ENCODE data around the gene CEACAM18. TPM values are rescaled to one million over a fixed set of nuclear protein-coding genes. Genes with fewer than 3 reads are reported as not detected.

Gene CEACAM18
- polyA plus RNA-seq, 4 donors: 0.10 to 5.8 (median 1.9) TPM

- Histone ChIP-seq H3K27me3 (ENCODE audit: control insufficient read depth in 3 of 3, insufficient read depth in 3 of 3, low read length in 3 of 3) (no peaks in the 10 kb centered on the region), H3K9me3 (ENCODE audit: control insufficient read depth in 2 of 2, insufficient read depth in 1 of 2, low read depth in 1 of 2, low read length in 1 of 2) (no peaks in the 10 kb centered on the region), H3K27ac (ENCODE audit: low read depth in 1 of 3, low read length in 2 of 3) (peak overlapping the region; percentile 22 to 78 (median 78)), H3K4me3 (ENCODE audit: low read depth in 1 of 3, low read length in 3 of 3) (no peak overlapping the region), H3K36me3 (ENCODE audit: control insufficient read depth in 3 of 3, insufficient read depth in 2 of 3, low read depth in 1 of 3, low read length in 3 of 3) (no peaks in the 10 kb centered on the region), H3K4me1 (ENCODE audit: control insufficient read depth in 3 of 3, insufficient read depth in 2 of 3, low read depth in 1 of 3, low read length in 2 of 3) (peaks cover 0 to 16% (median 2%) of the 10 kb centered on the region in 3 donors)
- peak in 1 of 2 donors; percentile 40 for DNase-seq
- WGBS, 3 donors: 39 to 52% (median 44%) methylated on average over 3 of the region's 3 CpGs
- FAIRE-seq: no peak
Observed at GRCh38 chr19:51507192-51507591, 28.9 kb downstream of the CEACAM18 start.

GRCh38 chr19:51507640-51508058 is 29.3 kb downstream of the CEACAM18 start:
- Histone ChIP-seq H3K27ac (ENCODE audit: low read depth in 1 of 3, low read length in 2 of 3) (peak overlapping the region; percentile 22 to 78 (median 78)), H3K36me3 (ENCODE audit: control insufficient read depth in 3 of 3, insufficient read depth in 2 of 3, low read depth in 1 of 3, low read length in 3 of 3) (no peaks in the 10 kb centered on the region), H3K4me1 (ENCODE audit: control insufficient read depth in 3 of 3, insufficient read depth in 2 of 3, low read depth in 1 of 3, low read length in 2 of 3) (peaks cover 0 to 16% (median 2%) of the 10 kb centered on the region in 3 donors), H3K9me3 (ENCODE audit: control insufficient read depth in 2 of 2, insufficient read depth in 1 of 2, low read depth in 1 of 2, low read length in 1 of 2) (no peaks in the 10 kb centered on the region), H3K27me3 (ENCODE audit: control insufficient read depth in 3 of 3, insufficient read depth in 3 of 3, low read length in 3 of 3) (peaks cover 0 to 3% (median 0%) of the 10 kb centered on the region in 3 donors), H3K4me3 (ENCODE audit: low read depth in 1 of 3, low read length in 3 of 3) (no peak overlapping the region)
- WGBS, 3 donors: 61 to 64% (median 63%) methylated on average over 6 of the region's 6 CpGs
- DNase-seq: peak; percentile 67 to 80
- no peak for FAIRE-seq

- 49 to 50% (median 49%) methylated on average over 3 of the region's 3 CpGs for WGBS, 3 donors
- peak overlapping the region in 1 of 3 donors; percentile 78 for H3K27ac ChIP-seq (ENCODE audit: low read depth in 1 of 3, low read length in 2 of 3)
- DNase-seq (no peak), FAIRE-seq (no peak)
- peaks cover 0 to 16% (median 2%) of the 10 kb centered on the region in 3 donors for H3K4me1 ChIP-seq (ENCODE audit: control insufficient read depth in 3 of 3, insufficient read depth in 2 of 3, low read depth in 1 of 3, low read length in 2 of 3)
- H3K27me3 ChIP-seq (ENCODE audit: control insufficient read depth in 3 of 3, insufficient read depth in 3 of 3, low read length in 3 of 3): peaks cover 0 to 7% (median 0%) of the 10 kb centered on the region in 3 donors
- no peaks in the 10 kb centered on the region for H3K9me3 ChIP-seq (ENCODE audit: control insufficient read depth in 2 of 2, insufficient read depth in 1 of 2, low read depth in 1 of 2, low read length in 1 of 2)
- no peak overlapping the region for H3K4me3 ChIP-seq (ENCODE audit: low read depth in 1 of 3, low read length in 3 of 3)
- no peaks in the 10 kb centered on the region for H3K36me3 ChIP-seq (ENCODE audit: control insufficient read depth in 3 of 3, insufficient read depth in 2 of 3, low read depth in 1 of 3, low read length in 3 of 3)
Observed at GRCh38 chr19:51508059-51508733, 29.9 kb downstream of the CEACAM18 start.

GRCh38 chr19:51509823-51510660 is 31.7 kb downstream of the CEACAM18 start:
- H3K9me3 ChIP-seq (ENCODE audit: control insufficient read depth in 2 of 2, insufficient read depth in 1 of 2, low read depth in 1 of 2, low read length in 1 of 2): no peaks in the 10 kb centered on the region
- H3K27ac ChIP-seq (ENCODE audit: low read depth in 1 of 3, low read length in 2 of 3): no peak overlapping the region
- 55 to 59% (median 55%) methylated on average over 7 of the region's 7 CpGs for WGBS, 3 donors
- H3K4me3 ChIP-seq (ENCODE audit: low read depth in 1 of 3, low read length in 3 of 3): no peak overlapping the region
- H3K27me3 ChIP-seq (ENCODE audit: control insufficient read depth in 3 of 3, insufficient read depth in 3 of 3, low read length in 3 of 3): peaks cover 0 to 7% (median 0%) of the 10 kb centered on the region in 3 donors
- H3K36me3 ChIP-seq (ENCODE audit: control insufficient read depth in 3 of 3, insufficient read depth in 2 of 3, low read depth in 1 of 3, low read length in 3 of 3): no peaks in the 10 kb centered on the region
- H3K4me1 ChIP-seq (ENCODE audit: control insufficient read depth in 3 of 3, insufficient read depth in 2 of 3, low read depth in 1 of 3, low read length in 2 of 3): peaks cover 0 to 16% (median 2%) of the 10 kb centered on the region in 3 donors
- DNase-seq (no peak), FAIRE-seq (no peak)

DNA sequence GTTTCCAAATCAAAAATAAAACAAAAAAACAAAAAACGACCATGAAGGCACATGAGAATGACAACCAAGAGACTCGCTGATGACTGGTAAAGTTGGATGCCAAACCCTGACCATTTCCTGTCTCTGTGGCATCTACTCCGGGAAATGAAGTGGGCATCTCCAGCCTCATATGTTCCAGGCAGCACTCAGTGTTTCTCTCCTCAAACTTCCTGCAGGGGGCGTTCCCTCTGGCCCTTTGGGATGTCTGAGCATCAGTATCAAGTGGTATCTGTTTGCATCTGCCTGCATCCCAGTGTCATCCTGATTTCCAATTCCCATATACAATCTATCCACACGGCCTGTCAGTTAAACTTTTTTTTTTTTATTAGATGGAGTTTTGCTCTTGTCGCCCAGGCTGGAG is 33.0 kb downstream of the CEACAM18 start:
- FAIRE-seq: no peak

DNA sequence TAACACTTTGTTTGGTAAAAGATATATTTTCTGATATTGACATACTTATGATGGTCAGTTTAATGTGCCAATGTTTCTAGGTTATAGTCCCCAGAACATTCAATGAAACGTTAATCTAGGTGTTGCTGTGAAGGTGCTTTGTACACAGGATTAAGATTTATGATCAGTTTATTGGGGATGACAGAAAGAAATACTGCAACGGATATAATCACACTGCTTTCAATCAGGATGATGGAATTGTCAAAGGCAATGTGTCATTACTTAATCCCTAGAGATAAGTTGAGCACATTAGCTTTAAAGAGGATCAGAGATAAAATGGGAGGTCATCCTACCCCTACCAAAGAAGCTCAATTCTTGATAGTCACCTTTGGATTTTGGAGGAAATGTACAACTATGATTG is 35.6 kb downstream of the CEACAM18 start:
- DNase-seq (no peak), FAIRE-seq (no peak)
- no peak overlapping the region for H3K27ac ChIP-seq (ENCODE audit: low read depth in 1 of 3, low read length in 2 of 3)
- H3K27me3 ChIP-seq (ENCODE audit: control insufficient read depth in 3 of 3, insufficient read depth in 3 of 3, low read length in 3 of 3): peaks cover 0 to 7% (median 0%) of the 10 kb centered on the region in 3 donors
- 11 to 39% (median 19%) methylated on average over 2 of the region's 2 CpGs for WGBS, 3 donors
- H3K4me1 ChIP-seq (ENCODE audit: control insufficient read depth in 3 of 3, insufficient read depth in 2 of 3, low read depth in 1 of 3, low read length in 2 of 3): no peaks in the 10 kb centered on the region
- H3K36me3 ChIP-seq (ENCODE audit: control insufficient read depth in 3 of 3, insufficient read depth in 2 of 3, low read depth in 1 of 3, low read length in 3 of 3): no peaks in the 10 kb centered on the region
- no peak overlapping the region for H3K4me3 ChIP-seq (ENCODE audit: low read depth in 1 of 3, low read length in 3 of 3)
- peaks cover 0 to 5% of the 10 kb centered on the region in 2 donors for H3K9me3 ChIP-seq (ENCODE audit: control insufficient read depth in 2 of 2, insufficient read depth in 1 of 2, low read depth in 1 of 2, low read length in 1 of 2)

More for the DNA sequence above, 33.0 kb downstream of the CEACAM18 start:
- Histone ChIP-seq H3K4me1 (ENCODE audit: control insufficient read depth in 3 of 3, insufficient read depth in 2 of 3, low read depth in 1 of 3, low read length in 2 of 3) (peaks cover 0 to 16% (median 2%) of the 10 kb centered on the region in 3 donors), H3K27me3 (ENCODE audit: control insufficient read depth in 3 of 3, insufficient read depth in 3 of 3, low read length in 3 of 3) (peaks cover 0 to 7% (median 0%) of the 10 kb centered on the region in 3 donors), H3K9me3 (ENCODE audit: control insufficient read depth in 2 of 2, insufficient read depth in 1 of 2, low read depth in 1 of 2, low read length in 1 of 2) (no peaks in the 10 kb centered on the region), H3K27ac (ENCODE audit: low read depth in 1 of 3, low read length in 2 of 3) (no peak overlapping the region), H3K36me3 (ENCODE audit: control insufficient read depth in 3 of 3, insufficient read depth in 2 of 3, low read depth in 1 of 3, low read length in 3 of 3) (no peaks in the 10 kb centered on the region), H3K4me3 (ENCODE audit: low read depth in 1 of 3, low read length in 3 of 3) (no peak overlapping the region)
- no peak for DNase-seq
- 13 to 17% (median 16%) methylated on average over 6 of the region's 6 CpGs for WGBS, 3 donors

DNA sequence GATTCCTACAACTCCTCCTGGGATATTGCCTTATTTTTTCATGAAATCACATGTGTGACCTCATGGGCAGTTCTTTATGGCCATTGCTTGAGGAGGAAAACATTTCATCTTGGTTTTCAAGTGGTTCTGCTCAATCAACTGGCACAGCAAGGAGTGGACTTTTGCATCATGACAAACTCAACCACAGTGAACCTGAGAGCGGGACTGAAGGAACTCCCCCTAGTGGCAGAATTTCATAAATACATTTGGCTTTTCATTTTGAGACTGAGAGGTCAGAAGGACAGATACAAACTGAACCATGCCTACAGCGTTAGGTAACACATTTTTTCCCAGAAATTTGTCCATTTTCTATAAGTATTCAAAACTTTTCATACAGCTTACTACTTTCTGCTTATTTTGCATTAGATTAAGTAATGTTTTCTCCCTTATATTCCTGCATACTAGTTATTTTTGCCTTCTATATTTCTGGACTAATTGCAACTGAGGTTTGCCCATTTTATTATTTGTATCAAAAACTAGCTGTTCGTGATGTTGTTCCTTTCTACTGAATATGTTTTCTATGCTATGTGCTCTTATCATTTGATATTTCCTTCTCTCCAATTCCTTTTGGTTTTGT is 36.6 kb downstream of the CEACAM18 start:
- H3K4me1 ChIP-seq (ENCODE audit: control insufficient read depth in 3 of 3, insufficient read depth in 2 of 3, low read depth in 1 of 3, low read length in 2 of 3): no peaks in the 10 kb centered on the region

GRCh38 chr19:51520728-51521127 is 42.4 kb downstream of the CEACAM18 start:
- 45 to 53% (median 47%) methylated on average over 2 of the region's 2 CpGs for WGBS, 3 donors
- Histone ChIP-seq H3K36me3 (ENCODE audit: control insufficient read depth in 3 of 3, insufficient read depth in 2 of 3, low read depth in 1 of 3, low read length in 3 of 3) (no peaks in the 10 kb centered on the region), H3K4me3 (ENCODE audit: low read depth in 1 of 3, low read length in 3 of 3) (no peak overlapping the region), H3K27ac (ENCODE audit: low read depth in 1 of 3, low read length in 2 of 3) (no peak overlapping the region), H3K27me3 (ENCODE audit: control insufficient read depth in 3 of 3, insufficient read depth in 3 of 3, low read length in 3 of 3) (peaks cover 0 to 2% (median 0%) of the 10 kb centered on the region in 3 donors), H3K9me3 (ENCODE audit: control insufficient read depth in 2 of 2, insufficient read depth in 1 of 2, low read depth in 1 of 2, low read length in 1 of 2) (peaks cover 0 to 5% of the 10 kb centered on the region in 2 donors), H3K4me1 (ENCODE audit: control insufficient read depth in 3 of 3, insufficient read depth in 2 of 3, low read depth in 1 of 3, low read length in 2 of 3) (no peaks in the 10 kb centered on the region)
- DNase-seq (no peak), FAIRE-seq (no peak)

More for the DNA sequence above, 36.6 kb downstream of the CEACAM18 start:
- 13 to 18% (median 17%) methylated on average over 3 of the region's 3 CpGs for WGBS, 3 donors
- Histone ChIP-seq H3K4me3 (ENCODE audit: low read depth in 1 of 3, low read length in 3 of 3) (no peak overlapping the region), H3K9me3 (ENCODE audit: control insufficient read depth in 2 of 2, insufficient read depth in 1 of 2, low read depth in 1 of 2, low read length in 1 of 2) (peaks cover 0 to 5% of the 10 kb centered on the region in 2 donors), H3K27me3 (ENCODE audit: control insufficient read depth in 3 of 3, insufficient read depth in 3 of 3, low read length in 3 of 3) (peaks cover 0 to 7% (median under 1%) of the 10 kb centered on the region in 3 donors), H3K27ac (ENCODE audit: low read depth in 1 of 3, low read length in 2 of 3) (no peak overlapping the region), H3K36me3 (ENCODE audit: control insufficient read depth in 3 of 3, insufficient read depth in 2 of 3, low read depth in 1 of 3, low read length in 3 of 3) (no peaks in the 10 kb centered on the region)
- FAIRE-seq: no peak
- DNase-seq: peak; percentile 83 to 84

Data from small intestine (tissue), 7 donors.